Measurements from ENCODE around the gene ZFHX3.

The ZFHX3 gene

DNA sequence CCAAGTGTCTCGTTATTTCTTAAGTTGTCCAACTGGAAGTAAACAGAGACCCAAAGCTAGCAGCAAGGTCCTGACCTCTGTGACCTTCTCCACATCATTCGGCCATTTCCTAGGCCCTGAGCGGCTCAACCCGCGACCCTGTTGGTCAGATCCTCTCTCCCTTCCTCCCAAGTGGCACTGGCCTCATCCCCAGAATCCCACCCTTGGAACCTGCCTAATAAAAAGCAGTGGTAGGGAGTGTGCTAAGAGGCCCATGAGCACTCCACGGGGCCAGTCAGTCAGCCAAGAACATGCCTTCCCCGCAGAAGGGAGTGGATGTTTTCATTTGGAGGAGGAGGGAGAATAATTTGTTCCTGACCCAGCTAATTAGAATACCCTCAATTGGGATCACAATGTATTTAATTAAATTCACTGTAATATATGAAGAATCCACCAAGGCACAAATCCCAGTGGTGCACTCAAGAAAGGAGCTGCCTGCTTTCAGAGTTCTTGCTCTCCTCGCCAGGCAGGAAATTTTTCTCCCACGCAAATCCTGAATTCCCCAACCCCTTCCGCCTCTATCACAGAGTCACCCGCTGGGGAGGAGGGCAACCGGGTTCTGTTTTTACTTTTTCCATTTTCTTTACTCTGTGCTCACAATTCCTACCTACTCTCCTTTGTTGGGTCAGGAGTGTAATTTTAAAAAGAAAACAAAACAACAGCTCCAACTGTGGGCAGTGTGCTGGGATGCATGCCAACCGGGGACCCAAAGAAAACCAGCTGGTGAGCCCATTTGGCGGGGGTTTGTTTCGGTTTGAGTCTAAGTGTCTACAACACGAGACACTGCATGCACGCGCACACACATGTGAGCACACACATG is 153.4 kb downstream of the ZFHX3 start:
- no peak for DNase-seq

DNA sequence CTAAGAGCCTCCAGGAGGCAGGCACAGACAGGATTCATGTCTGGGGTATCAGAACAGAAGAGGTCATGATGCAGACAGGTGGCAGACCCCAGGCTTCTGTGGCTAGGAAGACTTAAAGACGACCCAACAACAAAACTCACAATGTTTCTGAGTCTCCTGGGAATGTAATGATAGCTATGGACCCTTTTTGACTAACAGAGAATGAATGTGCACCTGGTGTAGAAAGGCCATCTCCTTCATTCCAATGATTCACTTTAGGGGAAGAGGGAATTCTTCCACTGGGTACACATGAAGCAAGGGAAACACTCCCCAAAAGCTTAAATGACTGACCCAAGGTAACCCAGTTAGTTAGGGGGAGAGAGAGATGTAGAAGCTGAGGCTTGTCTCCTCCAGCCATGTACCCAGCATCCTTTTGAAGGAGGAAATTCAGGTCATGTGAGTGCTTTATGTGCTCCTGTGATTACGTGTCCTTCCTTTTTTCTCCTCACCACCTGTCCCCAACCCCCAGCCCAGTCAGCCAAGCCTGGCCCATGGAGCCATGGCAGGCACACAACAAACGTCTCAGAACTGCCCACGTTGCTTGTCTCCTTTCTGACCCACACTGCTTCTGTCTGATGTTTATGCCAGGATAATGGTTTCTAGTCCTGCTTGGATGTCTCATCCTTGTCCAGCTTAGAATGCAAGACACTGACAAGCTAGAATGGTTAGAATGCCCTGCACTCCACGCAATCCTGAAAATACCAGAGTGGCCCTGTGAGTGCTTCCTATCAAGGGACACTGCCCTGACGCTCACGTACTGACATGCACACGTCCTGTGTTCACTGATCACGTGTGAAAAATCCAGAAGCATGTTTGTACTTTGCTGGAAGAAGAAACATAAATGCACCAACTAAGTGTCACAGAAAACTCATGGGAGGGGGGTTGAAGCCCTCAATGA is 156.4 kb downstream of the ZFHX3 start:
- no peak for DNase-seq

DNA sequence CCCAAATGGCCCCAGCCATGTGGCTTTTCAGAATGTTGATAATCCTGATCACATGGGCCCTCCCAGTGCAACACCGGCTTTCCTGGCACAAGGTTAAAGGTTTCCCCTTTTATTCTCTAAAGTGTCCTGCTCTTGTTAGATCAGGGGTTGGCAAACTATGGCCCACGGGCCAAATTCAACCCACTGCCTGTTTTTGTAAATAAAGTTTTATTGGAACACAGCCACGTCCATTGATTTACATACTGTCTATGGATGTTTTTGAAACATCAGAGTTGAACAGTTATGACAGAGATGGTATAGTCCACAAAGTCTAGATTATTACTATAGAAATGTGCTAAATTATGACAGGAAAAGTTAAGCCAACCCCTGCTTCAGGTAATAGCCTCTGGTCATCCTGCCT is 157.3 kb downstream of the ZFHX3 start:
- no peak for DNase-seq

DNA sequence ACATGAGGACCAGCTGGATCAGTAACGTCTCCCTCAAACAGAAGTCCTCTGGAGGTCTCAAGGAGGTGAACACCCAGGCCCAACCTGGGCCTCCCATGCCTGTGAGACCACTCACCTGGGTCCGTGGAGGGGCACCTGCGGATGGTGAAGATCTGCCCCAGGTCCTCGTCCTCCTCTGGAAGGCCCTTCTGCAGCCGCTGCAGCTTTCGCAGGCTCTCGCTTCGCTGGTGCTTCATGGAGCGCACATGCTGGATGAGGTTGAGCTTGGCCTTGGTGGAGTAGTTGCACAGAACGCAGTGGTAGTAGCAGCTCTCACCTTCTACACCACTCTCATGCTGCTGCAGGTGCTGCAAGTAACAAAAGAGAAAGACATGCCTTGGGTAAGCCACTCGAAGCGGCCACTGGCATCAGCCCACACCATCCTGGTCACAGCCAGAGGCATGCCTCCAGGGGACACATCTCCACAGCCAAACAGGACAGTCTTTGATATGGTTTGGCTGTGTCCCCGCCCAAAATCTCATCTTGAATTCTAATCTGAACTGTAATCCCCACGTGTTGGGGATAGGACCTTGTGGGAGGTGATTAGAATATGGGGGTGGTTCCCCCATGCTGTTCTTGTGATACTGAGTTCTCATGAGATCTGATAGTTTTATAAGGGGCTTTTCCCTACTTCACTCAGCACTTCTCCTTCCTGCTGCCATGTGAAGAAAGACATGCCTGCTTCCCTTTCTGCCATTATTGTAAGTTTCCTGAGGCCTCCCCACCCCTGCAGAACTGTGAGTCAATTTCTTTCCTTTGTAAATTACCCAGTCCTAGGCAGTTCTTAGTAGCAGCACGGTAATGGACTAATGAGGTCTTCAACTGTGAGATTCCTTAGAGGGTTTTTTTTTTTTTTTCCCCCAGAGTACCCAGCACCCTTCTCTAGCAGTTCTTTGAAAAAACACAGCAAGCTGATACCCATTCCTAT is 158.0 kb downstream of the ZFHX3 start:
- DNase-seq, result no peak

DNA sequence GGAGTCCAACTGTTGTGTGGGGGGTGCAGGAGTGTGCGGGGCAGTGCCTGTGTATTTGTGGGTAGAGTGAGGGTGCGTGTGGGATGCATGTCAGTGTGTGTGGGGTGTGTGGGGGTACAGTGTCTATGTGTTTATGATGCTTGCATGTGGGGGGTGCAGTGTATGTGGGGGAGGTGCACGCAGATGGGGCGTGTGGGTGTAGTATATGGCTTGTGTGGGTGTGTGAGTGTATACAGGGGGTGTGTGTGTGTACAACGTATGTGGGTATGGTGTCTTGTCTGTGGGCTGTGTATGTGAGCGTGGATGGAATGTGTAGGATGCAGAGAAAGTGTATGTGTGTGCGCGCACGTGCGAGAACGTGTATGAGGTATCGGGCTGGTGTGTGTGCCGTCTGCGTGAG is 160.4 kb downstream of the ZFHX3 start:
- DNase-seq, result no peak

DNA sequence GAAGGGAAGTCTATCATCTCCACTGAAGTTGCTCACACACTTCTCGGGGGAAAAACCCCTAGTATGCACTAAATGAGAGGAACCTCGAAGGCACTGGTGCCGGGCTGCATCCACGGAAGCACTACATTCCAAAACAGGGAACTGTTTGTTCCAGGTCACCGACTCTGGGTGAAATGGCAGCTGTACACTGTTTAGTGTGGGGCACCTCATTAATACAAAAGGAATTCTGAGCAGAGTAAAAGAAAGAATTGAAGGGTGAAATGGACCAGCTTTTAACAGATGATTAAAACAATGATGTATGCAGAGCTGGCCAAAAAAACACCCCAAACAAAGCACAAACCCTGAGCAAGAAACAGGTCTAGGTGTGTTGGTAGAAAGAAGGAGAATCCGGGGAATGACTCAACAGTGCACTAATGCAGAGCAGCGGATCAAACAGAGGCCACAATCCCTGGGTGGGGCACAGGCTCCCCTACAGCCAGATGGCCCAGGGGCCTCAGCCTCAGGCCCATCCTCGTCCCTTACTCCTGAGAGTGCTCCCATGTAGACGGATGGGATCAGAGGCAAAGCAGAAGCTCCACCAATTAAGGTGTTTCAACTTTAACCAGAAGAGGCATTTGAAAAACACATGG is 161.5 kb downstream of the ZFHX3 start:
- no peak for DNase-seq

DNA sequence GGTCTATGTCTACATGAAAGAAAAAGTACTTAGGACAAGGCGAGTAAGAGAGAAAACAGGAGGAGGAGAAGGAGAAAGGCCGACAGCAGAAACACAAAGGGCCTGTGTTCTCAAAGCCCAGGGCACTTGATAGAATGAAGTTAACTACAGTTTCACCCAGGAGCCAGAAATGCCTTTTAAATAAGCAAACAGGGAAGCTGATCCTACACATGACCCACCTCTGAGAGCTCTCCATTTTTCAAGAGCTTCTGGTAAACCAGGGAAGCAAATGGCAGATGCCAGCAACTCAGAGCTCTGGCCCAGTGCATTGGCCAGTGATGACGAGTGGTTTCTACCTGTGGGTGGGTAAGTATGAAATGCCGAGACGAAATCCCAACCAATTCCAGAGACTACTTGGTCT is 163.4 kb downstream of the ZFHX3 start:
- no peak for DNase-seq

DNA sequence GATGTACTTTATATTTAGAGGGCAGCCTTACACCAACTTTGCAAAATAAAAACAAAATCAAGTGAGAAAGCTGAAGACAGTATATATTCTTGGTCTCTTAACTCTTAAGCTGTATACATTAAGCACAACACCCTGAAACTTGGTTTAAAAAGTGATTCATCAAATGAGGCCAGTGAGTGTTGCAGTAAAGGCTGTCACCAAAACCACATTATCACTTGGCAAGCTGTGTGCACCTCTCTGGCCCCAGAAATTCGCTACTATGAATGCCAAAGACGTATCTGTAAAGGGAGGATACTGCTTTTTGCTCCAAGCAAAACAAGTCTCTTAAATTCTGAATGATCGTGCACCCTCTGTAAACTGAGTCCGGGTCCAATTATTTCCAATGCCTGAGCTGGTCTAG is 163.9 kb downstream of the ZFHX3 start:
- no peak for DNase-seq

DNA sequence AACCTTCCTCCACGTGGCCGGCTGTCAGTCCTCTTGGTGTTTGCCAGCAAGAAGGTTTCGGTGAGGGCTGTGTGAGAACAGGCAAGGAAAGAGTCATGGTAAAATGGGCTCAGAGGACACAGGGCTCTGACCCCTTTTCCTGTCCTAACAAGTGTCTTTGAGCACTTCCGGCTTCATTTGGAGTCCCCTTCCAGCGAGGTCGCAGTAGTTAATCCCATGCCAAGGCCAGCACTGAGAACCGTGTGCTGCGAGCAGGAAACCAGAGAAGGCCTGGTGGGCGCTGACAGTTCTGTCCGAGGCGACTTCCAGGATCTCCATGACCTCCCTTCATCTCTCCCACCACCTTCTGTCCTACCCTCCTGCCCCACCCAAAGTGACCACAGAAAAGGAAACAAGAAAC is 168.1 kb downstream of the ZFHX3 start:
- DNase-seq, result no peak

DNA sequence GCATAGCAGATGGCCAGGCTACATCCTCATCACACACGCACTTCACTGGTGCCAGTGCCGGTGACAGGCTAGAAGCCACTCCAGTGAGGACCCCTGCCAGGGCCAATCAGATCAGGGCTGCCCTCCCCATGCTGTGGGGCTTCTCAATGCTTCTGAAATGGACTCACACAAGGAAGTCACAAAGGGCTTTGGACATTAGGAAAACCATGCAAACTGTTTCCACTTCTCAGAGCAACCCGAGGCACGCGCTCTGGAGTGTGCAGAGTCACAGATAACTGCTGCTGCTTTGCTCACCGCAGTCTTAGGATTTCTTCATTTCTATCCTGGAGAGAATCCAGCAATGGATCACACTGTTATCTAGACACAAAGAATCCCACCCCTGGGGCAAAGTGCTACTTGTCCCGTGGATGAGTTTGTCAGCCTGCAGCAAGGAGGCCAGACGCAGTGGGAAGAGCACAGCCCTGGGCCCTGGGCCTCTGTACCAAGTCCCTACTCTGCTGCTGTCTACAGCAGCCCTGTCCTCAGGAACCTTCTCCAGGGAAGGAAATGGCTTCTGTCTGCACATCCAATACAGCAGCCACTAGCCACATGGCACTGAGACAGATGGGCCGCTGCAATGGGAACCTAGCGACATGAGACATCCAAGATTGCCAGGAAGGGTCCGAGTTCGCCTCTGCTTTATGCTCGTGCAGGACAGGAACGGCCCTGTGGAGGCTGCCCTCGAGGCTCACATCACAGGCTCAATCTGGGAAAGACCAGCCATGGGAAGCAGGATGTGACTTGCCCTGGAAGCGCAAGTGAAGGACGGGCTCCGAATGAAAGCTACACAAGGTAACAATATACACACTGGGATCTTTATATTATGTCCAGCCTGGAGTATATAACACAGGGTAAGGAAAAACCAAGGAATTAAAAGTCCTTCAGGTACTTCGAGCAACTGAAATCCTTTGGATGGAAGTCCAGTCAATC is 169.3 kb downstream of the ZFHX3 start:
- DNase-seq, result no peak

DNA sequence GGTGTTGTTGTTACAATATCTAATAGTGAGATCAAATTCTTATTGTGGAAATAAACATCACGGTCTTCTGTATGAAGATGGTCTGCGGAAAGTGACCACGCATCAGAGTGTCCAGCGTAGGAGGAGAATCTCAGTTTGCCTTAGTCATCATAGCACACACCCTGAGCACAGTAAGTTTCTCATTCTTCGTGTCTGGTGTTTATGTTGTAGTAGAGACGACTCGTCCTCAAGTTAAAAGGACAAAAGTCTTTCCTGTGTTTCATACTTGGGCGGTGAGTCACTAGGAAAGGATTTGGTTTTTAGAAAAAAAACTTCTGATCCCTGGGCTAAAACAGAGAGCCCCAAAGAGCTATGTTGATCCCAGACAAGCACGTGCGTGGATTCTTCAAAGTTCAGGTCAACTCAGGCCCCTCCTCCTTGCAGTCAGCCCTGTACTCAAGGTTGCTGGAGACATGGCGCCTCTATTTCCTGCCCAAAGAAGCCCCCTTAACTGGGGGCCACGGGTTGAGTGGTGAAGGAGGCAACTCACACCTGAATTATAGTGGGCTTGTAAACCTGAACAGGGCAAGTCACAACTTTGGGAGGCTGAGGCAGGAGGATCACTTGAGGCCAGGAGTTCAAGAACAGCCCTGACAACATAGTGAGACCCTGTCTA is 170.4 kb downstream of the ZFHX3 start:
- DNase-seq, result no peak

DNA sequence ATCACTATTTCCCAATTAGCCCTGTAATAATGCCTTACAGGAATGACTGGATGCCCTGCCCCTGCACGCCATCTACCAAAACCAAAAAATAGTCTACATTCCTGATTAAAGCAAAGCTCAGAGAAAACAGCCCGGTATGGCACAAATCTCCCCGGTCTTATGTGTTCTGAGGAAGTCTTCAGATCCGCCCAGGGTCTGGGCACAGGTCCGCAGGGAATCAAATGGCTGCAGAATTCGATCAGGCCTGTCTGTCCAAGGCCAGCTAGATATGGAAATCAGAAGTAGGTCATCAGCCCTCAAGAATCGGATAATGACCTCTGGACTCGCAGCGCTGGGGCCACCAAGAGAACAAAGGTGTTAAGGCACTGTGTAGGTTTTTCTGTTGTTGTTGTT is 171.0 kb downstream of the ZFHX3 start:
- DNase-seq, result no peak

DNA sequence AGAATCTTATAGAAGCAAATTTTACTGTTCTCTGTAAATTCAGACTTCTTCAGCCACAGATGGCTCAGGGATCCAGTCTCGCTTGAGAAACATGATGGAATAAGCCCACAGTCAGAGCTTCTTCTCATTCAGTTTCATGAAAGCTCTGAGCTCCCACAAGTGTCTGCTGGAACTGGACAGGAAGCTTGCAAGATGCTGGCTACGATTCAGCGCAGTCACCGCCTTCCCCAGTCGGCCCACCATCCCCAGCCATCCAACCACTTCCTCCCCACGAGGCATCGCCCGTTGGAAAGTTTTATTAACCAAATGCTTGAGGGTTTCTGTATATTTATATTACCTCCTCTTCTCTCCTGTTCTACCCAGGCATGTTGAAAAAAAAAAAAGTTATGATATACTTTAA is 171.7 kb downstream of the ZFHX3 start:
- no peak for DNase-seq

DNA sequence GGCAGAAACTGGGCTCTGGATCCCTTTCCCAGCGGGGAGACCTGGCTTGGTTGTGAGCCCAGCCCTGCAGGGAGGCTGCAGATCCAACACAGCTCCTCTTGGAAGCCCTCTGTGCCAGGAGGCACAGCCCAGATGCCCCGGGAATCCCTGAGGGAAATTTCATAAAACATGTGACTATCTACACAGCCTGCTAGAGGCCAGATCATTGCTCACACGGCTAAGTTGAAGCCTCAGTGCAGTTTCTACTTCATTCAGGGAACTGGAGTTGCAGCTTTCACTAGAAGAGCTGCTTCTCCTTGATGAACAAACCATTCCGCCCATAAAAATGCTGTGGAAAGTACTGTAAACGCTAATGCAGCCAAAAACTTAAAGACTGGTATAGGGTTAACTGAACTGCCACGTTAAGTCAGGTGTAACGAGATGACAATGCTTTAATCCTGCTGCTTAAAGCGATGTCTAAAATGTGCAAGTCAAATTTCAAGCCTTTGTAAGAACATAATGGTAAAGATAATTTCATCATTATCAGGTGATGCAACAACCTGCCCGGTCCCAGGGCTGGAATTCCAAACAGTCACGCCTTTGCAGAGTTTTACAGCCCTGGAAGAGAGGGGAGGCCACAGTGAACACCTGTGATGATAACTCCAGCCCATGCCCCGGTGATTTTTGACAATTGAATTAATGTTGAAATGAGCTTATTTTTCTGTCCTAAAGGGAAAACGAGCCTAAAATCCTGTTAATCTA is 172.5 kb downstream of the ZFHX3 start:
- no peak for DNase-seq

DNA sequence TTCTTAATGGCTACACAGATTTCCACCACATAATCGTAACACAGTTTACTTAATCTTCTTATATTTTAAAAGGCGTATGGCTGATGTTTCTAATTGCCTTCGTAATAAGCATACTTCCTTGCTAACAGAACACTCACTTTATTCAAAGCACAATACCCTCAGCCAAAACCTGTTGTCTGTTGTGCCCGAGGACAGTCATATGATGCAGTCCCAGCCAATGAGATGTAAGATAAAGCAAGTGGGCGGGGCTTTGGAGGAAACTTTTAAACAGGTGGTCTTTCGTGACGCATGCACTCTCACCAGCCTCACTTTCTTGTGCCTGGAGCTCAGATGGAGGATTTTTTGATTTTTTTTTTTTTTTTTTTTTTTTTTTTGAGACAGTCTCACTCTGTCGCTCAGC is 174.1 kb downstream of the ZFHX3 start:
- DNase-seq, result no peak

DNA sequence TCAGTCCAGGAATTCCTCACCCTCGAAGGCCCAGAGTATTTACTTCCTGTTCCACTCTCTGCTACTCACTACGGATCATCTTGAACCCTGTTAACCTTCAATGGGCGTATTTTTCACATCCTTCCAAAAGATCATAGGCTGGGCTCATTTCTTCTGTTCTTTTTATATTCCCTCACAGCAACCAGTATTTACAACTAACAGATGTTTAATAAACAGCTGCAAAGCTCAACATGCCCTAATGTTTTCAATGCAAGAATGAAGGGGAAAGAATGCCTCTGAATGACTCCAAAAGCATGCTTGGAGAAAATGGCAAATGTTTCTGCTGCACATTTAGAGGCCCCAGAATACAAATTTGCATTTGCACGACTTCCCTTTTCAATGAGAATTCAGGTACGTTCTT is 174.9 kb downstream of the ZFHX3 start:
- no peak for DNase-seq

DNA sequence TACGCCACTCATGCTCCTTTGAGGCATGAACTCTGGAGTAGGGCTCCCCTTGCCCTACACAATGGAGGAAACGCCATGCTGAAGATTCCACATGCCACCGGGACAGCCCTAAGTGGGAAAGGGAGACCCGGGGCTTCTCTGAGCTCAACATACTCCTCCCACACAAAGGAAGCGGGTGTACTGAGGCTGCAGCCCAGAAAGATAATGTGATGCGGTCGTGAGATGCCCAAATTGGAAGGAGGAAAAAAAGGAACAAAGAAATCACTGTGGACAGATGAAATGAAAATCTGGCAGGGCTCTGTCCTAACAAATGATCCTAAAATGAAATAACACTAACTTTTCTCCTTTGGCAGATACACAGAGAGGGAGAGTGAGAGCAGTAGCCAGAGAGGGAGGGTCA is 182.1 kb downstream of the ZFHX3 start:
- no peak for DNase-seq

DNA sequence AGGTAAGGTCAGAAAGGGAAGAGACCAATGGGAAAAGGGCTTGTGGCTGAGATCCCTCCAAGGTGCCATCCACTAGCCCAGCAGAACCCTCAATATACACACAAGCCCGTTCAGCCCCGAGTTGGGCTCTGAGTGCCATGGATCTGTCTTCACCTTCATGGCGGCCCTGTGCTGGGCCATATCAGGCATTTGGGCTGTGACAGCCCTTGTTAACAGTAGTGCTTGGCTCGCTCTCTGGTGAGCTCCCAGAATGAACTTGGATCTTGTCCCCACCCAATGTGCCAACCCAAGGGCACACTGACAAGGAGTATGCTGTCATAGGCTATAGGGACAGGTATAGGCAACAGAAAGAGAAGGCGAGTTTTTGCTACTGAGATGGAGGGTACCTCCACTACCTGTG is 182.7 kb downstream of the ZFHX3 start:
- no peak for DNase-seq

DNA sequence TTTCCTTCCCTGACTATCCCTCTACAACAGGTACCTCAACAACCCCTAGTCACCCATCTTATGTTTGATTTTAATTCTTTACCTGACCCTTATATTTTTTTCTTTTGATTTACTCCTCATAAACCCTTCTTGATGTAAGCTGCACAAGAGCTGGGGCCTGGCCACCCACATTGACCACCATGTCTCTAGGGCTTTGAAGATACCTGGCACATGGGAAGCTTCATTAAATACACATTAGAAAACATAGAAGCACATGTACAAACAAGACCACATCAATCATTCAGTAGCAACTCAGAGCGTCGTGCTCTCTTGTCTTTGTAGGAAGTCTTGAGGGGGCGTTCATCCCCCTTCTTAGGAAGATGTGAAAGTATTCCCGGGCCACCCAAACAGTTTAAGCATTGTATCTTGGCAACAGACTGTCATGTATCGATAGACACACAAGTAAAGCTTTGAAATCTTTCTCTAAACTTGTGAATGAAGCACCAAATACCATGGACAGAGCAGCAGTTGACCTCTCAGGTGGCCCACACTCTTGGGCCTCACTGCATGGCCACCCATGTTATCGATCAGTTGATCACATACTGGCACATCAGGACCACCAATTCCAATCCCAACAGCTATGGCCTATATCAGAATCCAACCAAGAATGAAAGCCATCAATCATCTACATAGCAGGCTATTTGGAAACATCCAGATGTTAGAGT is 183.6 kb downstream of the ZFHX3 start:
- DNase-seq, result no peak

Data from activated effector memory CD4-positive, alpha-beta T cell treated with Interleukin-2 at 50 U/mL for 16 hours (primary cell).